Adipocyte (in vitro differentiated cells): ENCODE measurements around the gene TMOD2.

ENCODE experiments used
- DNase-seq: peaks from one replicate; pipeline ENCODE4 v3.0.0-alpha.2; 2015; ENCODE audit warnings: low read depth
- H3K27me3 ChIP-seq: replicated peaks from 2 replicates; pipeline ENCODE4 v1.7.0; 2013; ENCODE audit warnings: mild to moderate bottlenecking, low read length, moderate library complexity; ENCODE audit not compliant: control insufficient read depth, insufficient read depth
- H3K36me3 ChIP-seq: 2 replicates; pipeline ENCODE4 v1.7.0; 2013; ENCODE audit warnings: low read length, mild to moderate bottlenecking, moderate library complexity; ENCODE audit not compliant: control insufficient read depth, insufficient read depth, severe bottlenecking
- H3K4me1 ChIP-seq: 2 replicates; pipeline ENCODE4 v1.7.0; 2013; ENCODE audit warnings: mild to moderate bottlenecking, low read length, moderate library complexity; ENCODE audit not compliant: control insufficient read depth, insufficient read depth
- H3K4me3 ChIP-seq: 2 replicates; pipeline ENCODE4 v1.7.0; 2013; ENCODE audit warnings: mild to moderate bottlenecking, low read length, moderate library complexity
- H3K9ac ChIP-seq: 2 replicates; pipeline ENCODE4 v1.7.0; 2013; ENCODE audit warnings: mild to moderate bottlenecking, low read length, moderate library complexity
- H3K9me3 ChIP-seq: 2 replicates; pipeline ENCODE4 v1.7.0; 2013; ENCODE audit warnings: mild to moderate bottlenecking, low read length, moderate library complexity; ENCODE audit not compliant: control insufficient read depth

TMOD2 gene

DNA sequence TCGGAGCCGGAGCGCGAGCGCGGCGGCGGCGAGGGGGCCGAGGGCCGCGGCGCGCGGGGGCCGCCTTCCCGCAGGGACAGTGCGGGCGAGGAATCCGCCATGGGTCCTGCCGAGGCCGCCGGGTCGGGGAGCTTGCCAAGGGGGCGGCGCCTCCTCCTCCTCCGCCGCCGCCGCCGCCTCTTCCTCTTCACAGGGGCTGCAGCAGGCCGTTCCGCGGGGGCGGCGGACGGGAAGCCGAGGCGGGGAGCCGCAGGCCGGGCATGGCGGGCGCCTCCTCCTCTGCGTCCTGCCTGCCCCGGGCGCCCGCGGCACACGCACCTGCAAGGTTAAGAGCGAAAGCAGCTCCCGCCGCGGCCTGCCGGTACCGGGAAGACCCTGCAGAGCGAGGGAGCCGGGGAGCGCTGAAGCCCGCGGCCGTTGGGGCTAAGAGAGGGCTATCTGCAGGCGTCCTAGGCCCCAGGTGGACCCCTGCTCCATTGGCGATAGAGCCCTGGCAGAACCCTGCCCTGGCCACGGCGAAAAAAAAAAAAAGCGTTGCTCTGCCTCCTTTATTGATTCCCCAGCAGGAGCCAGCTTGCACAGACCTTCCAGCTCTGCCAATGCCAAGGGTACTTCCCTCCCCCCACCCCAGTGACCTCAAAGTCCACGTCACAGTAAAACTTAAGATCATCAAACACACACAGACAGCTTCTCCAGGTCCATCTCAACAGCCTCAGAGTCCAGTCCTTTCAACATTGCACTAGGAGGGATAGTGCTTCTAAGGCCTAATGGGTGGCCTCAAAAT, 13.7 kb upstream of the TMOD2 start, which contains the start of gene LYSMD2:
LYSMD2 (minus strand) TSS at position 134 of the 784 bp plus-strand sequence; CDS start at position 101, 33 bp downstream.
- Histone ChIP-seq H3K9me3 (no peaks in the 10 kb centered on the region), H3K4me3 (peak within 1 kb of the TSS; percentile 83), H3K36me3 (no peaks in the 10 kb centered on the region), H3K4me1 (peaks cover 14% of the 10 kb centered on the region), H3K27me3 (no peaks in the 10 kb centered on the region), H3K9ac (peak within 1 kb of the TSS; percentile 70)
- DNase-seq, result peak; percentile 81

DNA sequence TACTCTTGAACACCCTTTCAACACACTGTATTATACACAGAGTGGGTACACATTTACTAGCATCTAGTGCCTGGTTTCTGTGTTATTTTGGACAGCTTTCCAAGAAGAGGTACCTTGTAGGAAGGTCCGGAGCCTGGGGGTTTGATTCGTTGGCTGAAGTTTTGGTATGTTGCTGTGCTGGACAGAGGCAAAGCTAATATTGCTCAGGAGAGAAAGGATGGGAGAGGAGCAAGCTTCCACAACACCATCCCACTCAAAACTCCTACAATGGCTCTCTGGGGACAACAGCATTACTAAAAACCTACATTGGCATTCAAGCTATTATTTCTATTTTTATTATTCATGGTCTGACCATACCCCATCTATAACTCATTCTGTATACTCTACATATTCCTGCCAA, 12.8 kb upstream of the TMOD2 start:
- H3K36me3 ChIP-seq, result no peaks in the 10 kb centered on the region
- H3K9ac ChIP-seq, result no peak overlapping the region
- H3K4me3 ChIP-seq, result no peak overlapping the region
- no peaks in the 10 kb centered on the region for H3K9me3 ChIP-seq
- DNase-seq, result no peak
- H3K4me1 ChIP-seq, result peaks cover 14% of the 10 kb centered on the region
- H3K27me3 ChIP-seq, result no peaks in the 10 kb centered on the region

DNA sequence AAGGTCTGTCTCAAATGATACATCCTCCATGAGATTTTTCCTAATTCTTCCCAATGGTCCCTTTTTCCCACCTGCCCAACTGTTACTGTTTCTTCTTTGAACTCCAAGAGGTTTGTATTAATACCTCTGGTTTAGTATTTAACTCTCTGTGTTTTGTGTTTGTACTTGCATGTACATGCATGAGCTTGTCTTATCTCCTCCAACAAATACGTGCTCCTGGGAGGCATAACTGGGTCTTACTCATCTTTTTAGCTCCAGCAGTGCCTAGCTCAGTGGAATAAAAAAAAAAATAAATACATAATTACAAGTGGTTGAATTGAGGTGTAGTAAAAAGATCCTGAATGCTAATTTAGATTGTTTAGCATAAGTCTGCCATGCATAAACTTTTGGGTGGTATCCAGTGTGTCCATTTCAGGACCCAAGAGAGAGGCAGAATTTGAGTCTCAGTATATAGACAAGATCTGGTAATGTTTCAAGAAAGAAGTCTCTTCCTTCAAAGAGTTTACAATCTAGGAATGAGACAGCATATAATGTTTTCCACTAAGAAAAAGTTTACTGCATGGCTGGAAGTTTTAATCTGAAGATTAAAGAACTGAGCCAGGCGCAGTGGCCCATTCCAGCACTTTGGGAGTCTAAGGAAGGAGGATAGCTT, 12.2 kb upstream of the TMOD2 start:
- Histone ChIP-seq H3K36me3 (no peaks in the 10 kb centered on the region), H3K27me3 (no peaks in the 10 kb centered on the region)
- no peak for DNase-seq

DNA sequence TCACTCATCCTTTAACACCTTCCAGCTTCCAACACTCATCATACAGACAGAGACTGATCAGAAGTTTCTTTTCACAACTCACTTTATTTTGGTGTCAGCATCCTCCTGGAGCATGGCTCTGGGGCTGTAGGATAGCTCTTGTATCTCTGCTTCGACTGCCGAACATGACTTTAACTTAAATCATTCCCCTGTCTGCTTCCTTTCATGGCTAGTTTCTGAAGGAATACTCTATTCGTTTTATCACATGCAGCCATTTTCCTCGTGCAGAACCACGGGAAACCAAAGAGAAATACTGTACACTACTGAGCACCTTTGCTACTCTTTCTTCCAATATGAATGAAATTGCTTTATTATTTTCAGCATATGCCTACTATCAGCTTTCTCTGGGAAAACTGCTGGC, 2.1 kb upstream of the TMOD2 start:
- Histone ChIP-seq H3K4me3 (no peak overlapping the region), H3K27me3 (peaks cover 26% of the 10 kb centered on the region), H3K9me3 (no peaks in the 10 kb centered on the region), H3K4me1 (peaks cover 7% of the 10 kb centered on the region), H3K36me3 (no peaks in the 10 kb centered on the region), H3K9ac (no peak overlapping the region)
- DNase-seq, result no peak

More for the DNA sequence above, 12.2 kb upstream of the TMOD2 start:
- Histone ChIP-seq H3K9ac (no peak overlapping the region), H3K4me1 (peaks cover 14% of the 10 kb centered on the region), H3K4me3 (no peak overlapping the region), H3K9me3 (no peaks in the 10 kb centered on the region)

DNA sequence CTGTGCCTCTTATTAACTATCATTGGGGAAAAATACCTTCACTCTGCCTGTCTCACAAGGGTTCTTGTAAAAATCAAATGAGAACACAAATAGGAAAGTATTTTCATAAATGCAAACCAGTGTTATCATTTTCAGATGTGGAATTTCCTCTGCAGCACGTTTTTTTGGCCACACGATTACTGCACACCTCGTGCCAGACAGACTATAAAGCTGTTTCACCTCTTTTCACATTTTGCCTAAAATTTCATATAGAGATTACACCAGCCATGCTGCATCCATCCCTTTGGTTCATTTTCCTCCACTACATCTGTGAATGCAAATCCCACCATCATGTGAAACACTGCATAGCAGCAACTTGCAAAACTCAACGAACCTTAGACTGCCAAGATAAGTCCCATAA, 1.2 kb upstream of the TMOD2 start:
- Histone ChIP-seq H3K9me3 (no peaks in the 10 kb centered on the region), H3K4me3 (no peak overlapping the region), H3K9ac (no peak overlapping the region), H3K4me1 (peaks cover 7% of the 10 kb centered on the region), H3K36me3 (no peaks in the 10 kb centered on the region), H3K27me3 (peaks cover 26% of the 10 kb centered on the region)
- no peak for DNase-seq

DNA sequence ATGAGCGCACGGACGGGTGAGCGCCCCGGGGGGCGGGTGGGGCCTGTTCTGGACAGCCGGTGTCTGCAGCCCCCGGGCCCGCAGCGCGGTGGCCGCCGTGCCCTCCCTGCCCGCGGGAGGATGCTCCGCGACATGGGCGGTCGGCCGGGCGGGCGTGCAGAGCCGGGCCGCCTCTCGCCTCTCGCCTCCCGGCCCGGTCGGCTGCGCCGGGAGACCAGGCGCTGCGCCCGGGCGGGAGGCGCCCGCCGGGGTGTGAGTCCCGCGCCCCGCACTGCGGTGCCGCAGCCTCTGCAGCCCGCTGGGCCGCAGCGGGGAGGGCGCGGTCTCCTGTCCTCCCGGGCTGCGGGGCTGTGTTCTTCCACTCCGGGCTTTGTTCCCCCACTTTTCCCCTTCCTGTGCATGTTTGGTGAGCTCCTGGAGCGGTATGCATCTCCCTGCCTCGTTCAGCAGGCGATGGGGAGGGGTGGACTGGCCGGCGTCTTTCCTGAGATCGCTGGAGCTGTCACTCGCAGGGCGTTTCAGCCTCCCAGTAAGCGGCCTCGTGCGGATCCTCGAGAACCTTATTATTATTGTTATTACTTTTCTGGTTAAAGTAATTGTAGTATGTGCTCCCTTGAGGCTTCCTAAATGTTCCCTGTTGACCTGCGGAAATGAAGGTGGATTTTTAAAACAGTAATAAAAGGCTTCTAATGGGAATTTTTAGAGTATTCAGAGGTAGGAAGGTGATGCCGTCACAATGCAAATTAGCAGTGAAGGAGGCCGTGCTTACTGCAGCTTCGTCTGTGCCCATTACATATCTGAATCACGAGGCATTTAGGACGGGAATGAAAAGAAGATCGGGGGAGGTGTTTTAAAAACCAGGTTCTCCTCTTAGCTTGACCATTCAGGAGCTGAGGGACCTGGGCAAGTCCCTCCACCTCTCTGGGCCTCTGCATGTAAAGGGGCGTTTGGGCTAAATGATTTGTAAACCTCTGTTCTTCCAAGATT, 593 bp downstream of the TMOD2 start:
- H3K27me3 ChIP-seq, result peaks cover 26% of the 10 kb centered on the region
- DNase-seq, result peak; percentile 58
- H3K9ac ChIP-seq, result peak overlapping the region; percentile 74
- H3K4me3 ChIP-seq, result peak overlapping the region; percentile 86
- H3K36me3 ChIP-seq, result no peaks in the 10 kb centered on the region
- no peaks in the 10 kb centered on the region for H3K9me3 ChIP-seq
- H3K4me1 ChIP-seq, result peaks cover 7% of the 10 kb centered on the region

DNA sequence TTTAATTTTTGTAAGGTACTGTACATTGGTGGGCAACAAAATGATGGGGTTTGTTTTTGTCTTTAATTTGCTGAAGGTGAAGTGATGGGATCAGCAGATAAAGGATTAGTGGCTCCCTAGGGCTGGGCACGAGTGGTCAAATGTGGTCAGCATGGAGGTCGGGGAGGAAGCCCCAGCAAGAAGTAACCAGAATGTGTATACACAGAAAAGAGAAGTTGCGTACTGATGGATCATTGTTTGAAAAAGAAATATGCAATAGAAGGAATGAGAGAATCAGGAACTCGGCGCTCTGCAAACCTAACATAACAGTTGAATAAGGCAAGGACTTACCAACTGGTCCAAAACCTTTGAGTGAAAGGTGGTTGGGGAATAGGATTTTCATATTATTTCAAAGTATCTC, 1.5 kb downstream of the TMOD2 start:
- H3K27me3 ChIP-seq, result peaks cover 26% of the 10 kb centered on the region
- peaks cover 7% of the 10 kb centered on the region for H3K4me1 ChIP-seq
- H3K4me3 ChIP-seq, result no peak overlapping the region
- no peaks in the 10 kb centered on the region for H3K36me3 ChIP-seq
- H3K9me3 ChIP-seq, result no peaks in the 10 kb centered on the region
- DNase-seq, result no peak
- H3K9ac ChIP-seq, result no peak overlapping the region

DNA sequence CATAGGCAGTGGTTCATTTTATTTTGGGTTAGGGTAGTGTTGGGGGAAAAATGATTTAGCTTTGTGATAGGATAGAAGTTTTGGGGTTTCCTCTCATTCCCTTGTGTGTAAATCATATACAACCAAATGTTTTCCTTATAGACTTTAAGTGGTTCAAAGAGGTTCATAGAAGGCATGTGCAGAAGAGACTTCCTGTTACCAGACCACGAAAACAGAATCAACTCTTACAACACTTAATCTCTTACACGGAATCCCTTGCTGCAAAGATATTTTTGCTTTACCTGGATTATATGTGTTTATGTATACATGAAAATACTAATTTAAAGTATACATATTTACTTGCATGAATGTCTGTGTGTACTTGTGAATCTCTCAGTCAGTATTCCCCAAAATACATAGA, 2.9 kb downstream of the TMOD2 start:
- no peak for DNase-seq
- Histone ChIP-seq H3K27me3 (peaks cover 18% of the 10 kb centered on the region), H3K9me3 (no peaks in the 10 kb centered on the region), H3K36me3 (no peaks in the 10 kb centered on the region), H3K4me1 (peaks cover 18% of the 10 kb centered on the region), H3K9ac (no peak overlapping the region), H3K4me3 (no peak overlapping the region)

DNA sequence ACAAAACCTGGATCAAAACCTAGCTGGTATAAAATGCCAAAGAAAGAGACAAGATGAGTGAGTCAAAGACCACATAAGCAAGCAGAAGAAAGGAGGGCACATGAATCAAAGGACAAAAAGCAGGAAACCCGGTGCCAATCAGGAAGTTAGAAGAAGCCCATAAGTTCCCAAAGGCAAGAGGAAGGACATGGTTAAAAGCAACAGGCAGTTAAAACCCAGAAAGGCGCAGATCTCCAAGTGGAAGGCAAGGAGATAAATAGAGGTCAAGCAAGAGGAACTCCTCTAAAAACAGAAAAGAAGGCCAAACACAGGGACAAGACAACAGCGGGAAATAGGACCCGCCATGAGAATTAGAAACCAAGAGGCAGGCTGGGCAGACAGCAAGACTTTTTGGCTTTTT, 4.4 kb downstream of the TMOD2 start:
- H3K9ac ChIP-seq, result no peak overlapping the region
- H3K27me3 ChIP-seq, result peaks cover 3% of the 10 kb centered on the region
- DNase-seq, result no peak
- H3K4me1 ChIP-seq, result peaks cover 24% of the 10 kb centered on the region
- H3K9me3 ChIP-seq, result no peaks in the 10 kb centered on the region
- H3K4me3 ChIP-seq, result no peak overlapping the region
- no peaks in the 10 kb centered on the region for H3K36me3 ChIP-seq

DNA sequence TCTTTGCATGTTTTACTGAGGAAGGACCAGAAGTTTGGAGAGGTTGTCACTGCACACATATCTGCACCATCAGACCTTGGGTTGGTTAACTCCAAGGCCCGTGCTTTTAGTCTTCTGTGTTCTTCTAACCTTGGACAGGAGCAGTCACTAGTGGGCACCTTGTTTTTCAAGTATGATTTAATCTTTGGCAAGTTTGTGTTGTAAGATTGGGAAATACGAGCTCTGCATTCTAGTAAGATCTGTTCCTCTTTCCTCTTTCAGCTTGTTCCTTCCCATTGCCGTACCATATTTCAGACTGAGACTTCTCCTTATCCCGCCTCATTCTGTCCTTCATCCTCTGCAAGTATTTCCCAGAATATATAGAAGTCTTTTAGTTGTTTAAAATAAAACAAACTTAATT, 5.1 kb downstream of the TMOD2 start:
- Histone ChIP-seq H3K9me3 (no peaks in the 10 kb centered on the region), H3K36me3 (no peaks in the 10 kb centered on the region), H3K4me3 (no peak overlapping the region), H3K27me3 (no peaks in the 10 kb centered on the region), H3K4me1 (peaks cover 21% of the 10 kb centered on the region), H3K9ac (no peak overlapping the region)
- DNase-seq, result no peak

DNA sequence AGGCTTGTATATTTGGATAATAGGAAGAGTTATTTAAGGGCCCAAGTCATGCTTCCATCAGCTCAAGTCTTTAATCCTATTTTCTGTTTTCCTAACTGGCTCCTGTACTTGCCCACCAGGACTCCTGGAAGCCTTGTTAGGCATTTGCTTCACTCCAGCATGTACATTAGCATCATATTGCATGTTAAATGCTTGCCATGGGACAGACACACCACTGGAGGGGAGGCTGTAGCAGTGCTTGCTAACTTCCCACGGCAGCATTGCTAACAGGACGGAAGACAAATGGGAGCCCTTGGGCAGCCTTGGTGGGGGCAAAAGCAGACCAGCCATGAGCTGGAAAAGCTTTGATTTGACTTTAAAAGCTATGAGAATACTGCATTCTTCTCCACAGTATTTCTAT, 6.1 kb downstream of the TMOD2 start:
- no peak overlapping the region for H3K4me3 ChIP-seq
- no peak overlapping the region for H3K9ac ChIP-seq
- no peaks in the 10 kb centered on the region for H3K9me3 ChIP-seq
- H3K4me1 ChIP-seq, result peaks cover 17% of the 10 kb centered on the region
- no peaks in the 10 kb centered on the region for H3K27me3 ChIP-seq
- H3K36me3 ChIP-seq, result no peaks in the 10 kb centered on the region
- DNase-seq, result no peak
